Calu3 (cell line): ENCODE results near the gene TXNIP. TPM values are rescaled to one million over a fixed set of nuclear protein-coding genes. Genes with fewer than 3 reads are reported as not detected.

Experiments
- BruUV-seq: library from RNA; stranded (reverse); fragments of 400-500 nt; replicated peaks from 2 replicates; lab custom pipeline; 2021; lab: Mats Ljungman, UMichigan
- CTCF ChIA-PET: fragments of 300-600 bp; sonication (Branson Sonifier 250); formaldehyde crosslinking; loops from one replicate; lab custom pipeline; 2022; ENCODE audit warnings: antibody characterized with exemption; lab: Charles Lee
- DNase-seq: peaks from one replicate; pipeline ENCODE4 v3.0.0; 2022
- H3K27ac Mint-ChIP-seq: one replicate; pipeline ENCODE4 v1.8.0; 2022; ENCODE audit warnings: mixed read lengths; ENCODE audit not compliant: unreplicated experiment
- H3K27me3 Mint-ChIP-seq: one replicate; pipeline ENCODE4 v1.8.0; 2022; ENCODE audit warnings: mixed read lengths; ENCODE audit not compliant: unreplicated experiment
- H3K36me3 Mint-ChIP-seq: one replicate; pipeline ENCODE4 v1.8.0; 2022; ENCODE audit warnings: mild to moderate bottlenecking, moderate library complexity, mixed read lengths; ENCODE audit not compliant: insufficient read depth, unreplicated experiment
- H3K4me1 Mint-ChIP-seq: one replicate; pipeline ENCODE4 v1.8.0; 2022; ENCODE audit warnings: mild to moderate bottlenecking, low read depth, mixed read lengths; ENCODE audit not compliant: unreplicated experiment
- H3K4me3 Mint-ChIP-seq: one replicate; pipeline ENCODE4 v1.8.0; 2022; ENCODE audit warnings: mild to moderate bottlenecking, low read depth, moderate library complexity, mixed read lengths; ENCODE audit not compliant: unreplicated experiment
- H3K9me3 Mint-ChIP-seq: one replicate; pipeline ENCODE4 v1.8.0; 2022; ENCODE audit warnings: low read depth, mixed read lengths; ENCODE audit not compliant: unreplicated experiment
- CTCF ChIP-seq: fragments of 200-600 bp; IDR thresholded peaks from one replicate; pipeline ENCODE4 v1.8.0; 2022; ENCODE audit warnings: antibody characterized with exemption; ENCODE audit not compliant: unreplicated experiment
- intact Hi-C: fragments of 100-400 bp; cut with micrococcal nuclease; formaldehyde crosslinking; loops from one replicate; pipeline ENCODE4 v1.10.0; 2022; ENCODE audit not compliant: unreplicated experiment
- total RNA-seq: library from RNA; stranded (reverse); gene quantifications from 2 replicates; pipeline ENCODE4 v1.2.3, GENCODE V29; 2022

TXNIP gene
- total RNA-seq, 1 experiment from 2014 or later, result 18.5 TPM

DNA sequence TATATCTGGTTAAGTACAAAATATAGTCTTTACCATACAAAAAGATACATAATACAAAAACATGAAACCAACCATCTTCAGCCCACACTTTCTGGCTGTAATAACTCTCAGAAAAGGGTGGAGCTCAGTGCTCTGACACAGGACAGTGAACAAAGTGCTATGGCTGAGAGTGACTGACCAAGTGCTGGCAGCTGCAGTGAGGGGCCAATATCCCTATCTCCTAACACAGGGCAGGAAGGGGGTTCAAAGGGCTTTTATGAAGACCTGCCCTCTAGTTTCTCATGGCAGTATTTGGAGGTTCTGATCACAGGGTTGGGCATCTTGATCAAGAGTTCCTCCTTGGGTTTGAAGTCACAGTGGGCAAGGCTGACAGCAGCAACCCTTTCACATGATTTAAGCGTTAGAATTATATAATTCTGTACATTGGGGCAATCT lies 3.9 kb downstream of the TXNIP start:
- H3K9me3 Mint-ChIP-seq, result no peaks in the 10 kb centered on the region
- no peak overlapping the region for H3K27ac Mint-ChIP-seq
- H3K36me3 Mint-ChIP-seq, result peaks cover 12% of the 10 kb centered on the region
- H3K4me1 Mint-ChIP-seq, result peaks cover 34% of the 10 kb centered on the region
- TF ChIP-seq CTCF, result no peak
- CTCF ChIA-PET, result interaction anchor here (0.6 to 0.9 kb wide), 2 partner anchors 13 to 20 kb away, joined by 3 to 5 read pairs; no protein-coding TSS in a partner anchor
- H3K27me3 Mint-ChIP-seq, result no peaks in the 10 kb centered on the region
- BruUV-seq, result no TSS peak
- no peak for DNase-seq
- intact Hi-C loops, result no loop called here
- H3K4me3 Mint-ChIP-seq, result no peak overlapping the region

GRCh38 chr1:145991735-145992412 lies 4.5 kb downstream of the TXNIP start:
- no peak for DNase-seq
- no peak for TF ChIP-seq CTCF
- H3K36me3 Mint-ChIP-seq, result peaks cover 7% of the 10 kb centered on the region
- H3K27me3 Mint-ChIP-seq, result no peaks in the 10 kb centered on the region
- peaks cover 27% of the 10 kb centered on the region for H3K4me1 Mint-ChIP-seq
- intact Hi-C loops, result no loop called here
- no TSS peak for BruUV-seq
- no peak overlapping the region for H3K4me3 Mint-ChIP-seq
- CTCF ChIA-PET, result interaction anchor here (0.9 kb wide), 1 partner anchor 12 kb away, joined by 3 read pairs; no protein-coding TSS in a partner anchor
- no peaks in the 10 kb centered on the region for H3K9me3 Mint-ChIP-seq
- no peak overlapping the region for H3K27ac Mint-ChIP-seq

DNA sequence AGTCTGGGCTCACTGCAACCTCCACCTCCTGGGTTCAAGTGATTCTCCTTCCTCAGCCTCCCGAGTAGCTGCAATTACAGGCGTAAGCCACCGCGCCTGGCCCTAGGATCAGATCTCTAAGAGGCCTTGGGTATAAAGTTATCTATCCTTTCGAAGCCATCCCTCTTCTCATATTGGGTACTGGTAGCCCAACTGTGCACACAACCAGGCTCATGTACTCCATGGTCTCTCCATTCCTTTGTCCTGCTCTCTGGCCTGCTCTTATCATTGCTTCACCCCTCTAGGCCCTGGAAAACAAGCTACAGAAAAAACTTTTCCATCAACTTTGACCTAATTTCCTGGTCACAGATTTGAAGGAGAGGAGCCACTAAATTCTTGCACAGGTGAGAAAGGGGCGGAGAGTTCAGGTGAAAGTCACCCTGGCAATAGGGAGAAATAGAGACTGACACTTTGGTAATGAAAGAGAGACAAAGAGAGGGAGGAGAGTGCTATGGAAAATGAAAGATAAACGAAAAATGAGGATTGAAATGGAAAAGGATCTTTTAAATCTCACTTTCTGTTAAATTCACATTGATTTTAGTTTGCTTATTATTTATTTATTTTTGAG lies 6.0 kb downstream of the TXNIP start:
- no TSS peak for BruUV-seq
- no peak overlapping the region for H3K27ac Mint-ChIP-seq
- intact Hi-C loops, result no loop called here
- H3K36me3 Mint-ChIP-seq, result no peaks in the 10 kb centered on the region
- DNase-seq, result no peak
- CTCF ChIA-PET, result interaction anchor here (0.7 to 1.2 kb wide), 2 partner anchors 11 to 44 kb away, joined by 3 to 4 read pairs; no protein-coding TSS in a partner anchor
- no peaks in the 10 kb centered on the region for H3K27me3 Mint-ChIP-seq
- no peaks in the 10 kb centered on the region for H3K9me3 Mint-ChIP-seq
- TF ChIP-seq CTCF, result no peak
- H3K4me3 Mint-ChIP-seq, result no peak overlapping the region
- peaks cover 21% of the 10 kb centered on the region for H3K4me1 Mint-ChIP-seq

DNA sequence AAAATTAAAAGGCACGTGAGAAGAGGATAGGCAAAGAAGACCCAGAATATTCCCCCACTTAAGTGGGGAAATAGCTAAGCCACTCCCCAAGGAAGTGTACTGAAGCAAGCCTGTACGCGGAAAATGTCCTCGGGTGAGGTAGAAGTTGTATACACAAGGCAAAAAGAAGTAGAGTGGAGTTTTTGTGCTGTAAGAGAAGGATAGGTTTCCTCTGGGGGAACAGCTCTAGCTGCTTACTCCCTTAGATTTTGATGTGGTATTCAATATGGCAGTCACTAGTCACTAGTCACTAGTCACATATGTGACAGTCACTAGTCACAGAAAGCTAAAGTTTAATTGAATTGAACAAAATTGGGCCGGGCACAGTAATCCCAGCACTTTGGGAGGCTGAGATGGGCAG lies 7.6 kb downstream of the TXNIP start:
- no peak for DNase-seq
- Mint-ChIP-seq H3K9me3 (no peaks in the 10 kb centered on the region), H3K4me3 (no peak overlapping the region), H3K36me3 (no peaks in the 10 kb centered on the region), H3K27ac (no peak overlapping the region), H3K4me1 (peaks cover 23% of the 10 kb centered on the region), H3K27me3 (no peaks in the 10 kb centered on the region)
- TF ChIP-seq CTCF, result no peak
- BruUV-seq, result no TSS peak
- intact Hi-C loops, result no loop called here
- CTCF ChIA-PET, result interaction anchor here (0.6 to 1.3 kb wide), 2 partner anchors 20 to 25 kb away, joined by 3 to 5 read pairs; no protein-coding TSS in a partner anchor
